ENCODE data around the gene SNX9. TPM values are rescaled to one million over a fixed set of nuclear protein-coding genes. Genes with fewer than 3 reads are reported as not detected.

Gene SNX9
- total and polyA plus RNA-seq, 2 of the 4 experiments (the other 2 are of a cell fraction), result 35.3 to 41.2 TPM

DNA sequence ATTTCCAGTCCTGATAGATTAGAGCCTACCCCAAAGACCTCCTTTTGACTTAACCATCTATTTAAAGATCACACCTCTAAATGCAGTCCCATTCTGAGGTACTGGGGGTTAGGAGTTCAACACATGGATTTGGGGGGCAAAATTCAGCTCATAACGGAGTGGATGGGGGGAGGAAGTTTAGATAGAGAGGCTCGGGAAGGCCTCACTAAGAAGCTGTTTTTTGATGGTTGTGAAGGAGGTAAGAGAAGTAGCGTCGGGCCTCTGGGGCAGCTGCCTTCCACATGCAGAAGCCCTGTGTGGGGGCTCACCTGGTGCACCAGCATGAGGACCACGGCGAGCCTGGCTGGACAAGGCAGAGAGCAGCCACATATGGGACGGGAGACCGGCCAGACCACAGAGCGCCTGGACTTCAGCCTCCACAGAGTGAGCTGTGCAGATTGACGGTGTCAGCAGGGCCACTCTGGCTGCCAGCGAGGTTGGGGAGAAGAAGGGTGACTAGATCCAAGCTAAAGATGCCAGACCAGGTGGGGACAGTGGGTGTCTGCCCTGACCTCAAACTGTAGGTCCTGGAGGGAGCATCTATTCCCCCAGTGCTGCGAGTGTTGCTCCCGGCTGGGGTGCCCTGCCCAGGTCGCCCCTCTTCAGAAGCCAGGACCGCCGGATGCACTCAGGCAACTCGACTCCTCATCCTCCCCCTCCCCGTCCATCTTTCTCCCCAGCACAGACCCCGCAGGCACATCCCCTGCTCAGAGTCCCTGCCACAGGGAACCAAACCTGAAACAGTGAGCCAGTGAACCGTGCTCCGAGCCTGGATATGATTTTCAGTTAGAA lies 153.5 kb downstream of the SNX9 start:
- no peak overlapping the region for H3K4me2 ChIP-seq (ENCODE audit: low read depth, low read length)
- 93% methylated on average over 8 of the region's 21 CpGs; no CpG with 5 or more reads in 1 of the 2 experiments for WGBS, 2 experiments (ENCODE audit: extremely low coverage in 2 of 2, insufficient read length in 1 of 2)
- no peak overlapping the region for H3K4me3 ChIP-seq (ENCODE audit: insufficient read depth, low read depth, low read length)
- dilution Hi-C loops (cut with HindIII; ENCODE audit: low sequenced_read_pairs, unreplicated experiment) (no loop called here), intact Hi-C loops (cut with micrococcal nuclease) (no loop called here), in situ Hi-C loops (cut with MboI; ENCODE audit: low sequenced_read_pairs) (no loop called here)
- peaks cover 6% of the 10 kb centered on the region for H3K4me1 ChIP-seq (ENCODE audit: control insufficient read depth, insufficient read depth, low read length)
- no peaks in the 10 kb centered on the region for H3K27me3 ChIP-seq (ENCODE audit: control insufficient read depth, insufficient read depth, low read length)
- H4K91ac ChIP-seq (ENCODE audit: insufficient read depth, low read depth, low read length), result no peak overlapping the region
- TF ChIP-seq MXI1 (IDR thresholded peaks at IDR 0.05; ENCODE audit: borderline replicate concordance, low read depth, low read length) (no peak), BHLHE40 (IDR thresholded peaks at IDR 0.05; ENCODE audit: low read depth, low read length) (no peak), RFX5 (IDR thresholded peaks at IDR 0.05; ENCODE audit: low read depth, low read length) (no peak), RAD21 (IDR thresholded peaks at IDR 0.05; ENCODE audit: low read length) (no peak), POLR2A (IDR thresholded peaks at IDR 0.05; ENCODE audit: low read depth, low read length) (no peak), SMC3 (IDR thresholded peaks at IDR 0.05; ENCODE audit: low read depth, low read length) (no peak), CHD1 (IDR thresholded peaks at IDR 0.05; ENCODE audit: low read depth, low read length) (no peak), CEBPB (IDR thresholded peaks at IDR 0.05; ENCODE audit: low read depth, low read length) (no peak), NFE2L2 (IDR thresholded peaks at IDR 0.05; ENCODE audit: low read depth, low read length) (no peak), RCOR1 (IDR thresholded peaks at IDR 0.05; ENCODE audit: insufficient replicate concordance, low read length) (no peak), MAFK (IDR thresholded peaks at IDR 0.05; ENCODE audit: low read depth, low read length) (no peak)
- TF ChIP-seq, protein P1, sequence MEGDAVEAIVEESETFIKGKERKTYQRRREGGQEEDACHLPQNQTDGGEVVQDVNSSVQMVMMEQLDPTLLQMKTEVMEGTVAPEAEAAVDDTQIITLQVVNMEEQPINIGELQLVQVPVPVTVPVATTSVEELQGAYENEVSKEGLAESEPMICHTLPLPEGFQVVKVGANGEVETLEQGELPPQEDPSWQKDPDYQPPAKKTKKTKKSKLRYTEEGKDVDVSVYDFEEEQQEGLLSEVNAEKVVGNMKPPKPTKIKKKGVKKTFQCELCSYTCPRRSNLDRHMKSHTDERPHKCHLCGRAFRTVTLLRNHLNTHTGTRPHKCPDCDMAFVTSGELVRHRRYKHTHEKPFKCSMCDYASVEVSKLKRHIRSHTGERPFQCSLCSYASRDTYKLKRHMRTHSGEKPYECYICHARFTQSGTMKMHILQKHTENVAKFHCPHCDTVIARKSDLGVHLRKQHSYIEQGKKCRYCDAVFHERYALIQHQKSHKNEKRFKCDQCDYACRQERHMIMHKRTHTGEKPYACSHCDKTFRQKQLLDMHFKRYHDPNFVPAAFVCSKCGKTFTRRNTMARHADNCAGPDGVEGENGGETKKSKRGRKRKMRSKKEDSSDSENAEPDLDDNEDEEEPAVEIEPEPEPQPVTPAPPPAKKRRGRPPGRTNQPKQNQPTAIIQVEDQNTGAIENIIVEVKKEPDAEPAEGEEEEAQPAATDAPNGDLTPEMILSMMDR (conservative IDR thresholded peaks at IDR 0.05; ENCODE audit: low read depth, low read length), result no peak
- TF ChIP-seq, protein P2, sequence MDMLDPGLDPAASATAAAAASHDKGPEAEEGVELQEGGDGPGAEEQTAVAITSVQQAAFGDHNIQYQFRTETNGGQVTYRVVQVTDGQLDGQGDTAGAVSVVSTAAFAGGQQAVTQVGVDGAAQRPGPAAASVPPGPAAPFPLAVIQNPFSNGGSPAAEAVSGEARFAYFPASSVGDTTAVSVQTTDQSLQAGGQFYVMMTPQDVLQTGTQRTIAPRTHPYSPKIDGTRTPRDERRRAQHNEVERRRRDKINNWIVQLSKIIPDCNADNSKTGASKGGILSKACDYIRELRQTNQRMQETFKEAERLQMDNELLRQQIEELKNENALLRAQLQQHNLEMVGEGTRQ (IDR thresholded peaks at IDR 0.05; ENCODE audit: low read depth, low read length), result no peak
- TF ChIP-seq, protein P3, sequence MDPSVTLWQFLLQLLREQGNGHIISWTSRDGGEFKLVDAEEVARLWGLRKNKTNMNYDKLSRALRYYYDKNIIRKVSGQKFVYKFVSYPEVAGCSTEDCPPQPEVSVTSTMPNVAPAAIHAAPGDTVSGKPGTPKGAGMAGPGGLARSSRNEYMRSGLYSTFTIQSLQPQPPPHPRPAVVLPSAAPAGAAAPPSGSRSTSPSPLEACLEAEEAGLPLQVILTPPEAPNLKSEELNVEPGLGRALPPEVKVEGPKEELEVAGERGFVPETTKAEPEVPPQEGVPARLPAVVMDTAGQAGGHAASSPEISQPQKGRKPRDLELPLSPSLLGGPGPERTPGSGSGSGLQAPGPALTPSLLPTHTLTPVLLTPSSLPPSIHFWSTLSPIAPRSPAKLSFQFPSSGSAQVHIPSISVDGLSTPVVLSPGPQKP (IDR thresholded peaks at IDR 0.05; ENCODE audit: borderline replicate concordance, low read depth, low read length), result no peak
- H2AK5ac ChIP-seq (ENCODE audit: low read depth, low read length), result no peak overlapping the region
- no peaks in the 10 kb centered on the region for H3K36me3 ChIP-seq (ENCODE audit: control insufficient read depth, insufficient read depth, low read length)
- H4K8ac ChIP-seq (ENCODE audit: low read depth in 2 of 2, low read length in 2 of 2), result no peak overlapping the region
- CTCF ChIA-PET, result interaction anchor here (1.2 kb wide), 1 partner anchor 34 kb away, joined by 3 read pairs; no protein-coding TSS in a partner anchor
- POLR2A ChIA-PET (ENCODE audit: unreplicated experiment), result no interaction called here
- H3K9ac ChIP-seq (ENCODE audit: low read depth, low read length), result no peak overlapping the region
- H3K18ac ChIP-seq (ENCODE audit: low read depth, low read length), result no peak overlapping the region
- no peak overlapping the region for H3K23ac ChIP-seq (ENCODE audit: low read depth, low read length)
- H3K9me1 ChIP-seq (ENCODE audit: insufficient read depth, low read length), result peaks cover 8% of the 10 kb centered on the region
- no peak overlapping the region for H2BK5ac ChIP-seq (ENCODE audit: low read depth, low read length, poor library complexity, severe bottlenecking)
- no peak overlapping the region for H3K14ac ChIP-seq (replicated peaks; ENCODE audit: low read depth, low read length)
- no peak overlapping the region for H2AK9ac ChIP-seq (replicated peaks; ENCODE audit: low read depth, low read length, poor library complexity)
- H3K4ac ChIP-seq (ENCODE audit: low read depth, low read length), result no peak overlapping the region
- no peak for ATAC-seq (ENCODE audit: low read depth)
- no peak overlapping the region for H2AFZ ChIP-seq (replicated peaks; ENCODE audit: low read length, poor library complexity)
- H2BK20ac ChIP-seq (ENCODE audit: low read depth, low read length), result no peak overlapping the region; the same call in 1 of the 2 replicates
- no peaks in the 10 kb centered on the region for H4K20me1 ChIP-seq (ENCODE audit: insufficient read depth, low read length)
- H4K5ac ChIP-seq (ENCODE audit: low read depth, low read length), result no peak overlapping the region
- H3K79me1 ChIP-seq (ENCODE audit: low read depth in 1 of 2, low read length in 2 of 2), result no peaks in the 10 kb centered on the region
- H2BK120ac ChIP-seq (ENCODE audit: low read depth, low read length), result peak overlapping the region; percentile 17
- DNase-seq, result no peak
- no peak overlapping the region; the same call in 2 of the 3 replicates for H2BK15ac ChIP-seq (ENCODE audit: low read depth, low read length)
- H3K27ac ChIP-seq (ENCODE audit: insufficient read depth, low read length), result no peak overlapping the region
- no peak overlapping the region for H3K56ac ChIP-seq (ENCODE audit: extremely low read depth, insufficient read depth, low read length)
- H3K9me3 ChIP-seq (ENCODE audit: control insufficient read depth, insufficient read depth, low read length), result no peaks in the 10 kb centered on the region
- no TSS peak for BruUV-seq (replicated peaks)

Data from IMR-90 (cell line).